ENCODE results near the gene SLF1.

- TF ChIP-seq CTCF (IDR thresholded peaks at IDR 0.05) (no peak), POLR2A (IDR thresholded peaks at IDR 0.05) (no peak)
Observed at GRCh38 chr5:94715768-94716167, 97.3 kb downstream of the SLF1 start.

Measured in body of pancreas (tissue), 4 donors.